WTC11 (cell line): ENCODE data around the gene HOXD10.

Source experiments
- AFF4 ChIP-seq: sonication (generic); formaldehyde crosslinking; IDR thresholded peaks from 2 replicates; pipeline ENCODE4 v1.8.1; 2023; ENCODE audit warnings: mild to moderate bottlenecking, missing genetic modification reagents, borderline replicate concordance
- CTCF ChIP-seq: fragments of 200-600 bp; IDR thresholded peaks from 2 replicates; pipeline ENCODE4 v1.8.0; 2022; ENCODE audit warnings: antibody characterized with exemption
- ESRRA ChIP-seq: sonication (generic); formaldehyde crosslinking; IDR thresholded peaks from 2 replicates; pipeline ENCODE4 v1.8.1; 2022; ENCODE audit warnings: mild to moderate bottlenecking, missing genetic modification reagents, borderline replicate concordance
- ETV6 ChIP-seq: sonication (generic); formaldehyde crosslinking; IDR thresholded peaks from 2 replicates; pipeline ENCODE4 v1.8.1; 2022; ENCODE audit warnings: mild to moderate bottlenecking, missing genetic modification reagents
- FOXP1 ChIP-seq: sonication (generic); formaldehyde crosslinking; IDR thresholded peaks from 2 replicates; pipeline ENCODE4 v1.8.0; 2022; ENCODE audit warnings: missing genetic modification reagents, mild to moderate bottlenecking, moderate library complexity, borderline replicate concordance
- IRF2 ChIP-seq: sonication (generic); formaldehyde crosslinking; IDR thresholded peaks from 2 replicates; pipeline ENCODE4 v1.8.0; 2022; ENCODE audit warnings: low read depth, missing genetic modification reagents, borderline replicate concordance
- JUN ChIP-seq: sonication (generic); formaldehyde crosslinking; IDR thresholded peaks from 2 replicates; pipeline ENCODE4 v1.8.0; 2023; ENCODE audit warnings: mild to moderate bottlenecking, missing genetic modification reagents
- MAX ChIP-seq: sonication (generic); formaldehyde crosslinking; IDR thresholded peaks from 2 replicates; pipeline ENCODE4 v1.8.0; 2022; ENCODE audit warnings: mild to moderate bottlenecking, missing genetic modification reagents
- PRDM15 ChIP-seq: sonication (generic); formaldehyde crosslinking; IDR thresholded peaks from 2 replicates; pipeline ENCODE4 v1.8.0; 2022; ENCODE audit warnings: missing genetic modification reagents
- SMAD3 ChIP-seq: sonication (generic); formaldehyde crosslinking; IDR thresholded peaks from 2 replicates; pipeline ENCODE4 v1.8.0; 2022; ENCODE audit warnings: missing genetic modification reagents, mild to moderate bottlenecking, borderline replicate concordance
- TP53 ChIP-seq: sonication (generic); formaldehyde crosslinking; IDR thresholded peaks from 2 replicates; pipeline ENCODE4 v1.8.1; 2023; ENCODE audit warnings: mild to moderate bottlenecking, missing genetic modification reagents
- USF2 ChIP-seq: sonication (generic); formaldehyde crosslinking; IDR thresholded peaks from 2 replicates; pipeline ENCODE4 v1.8.1; 2023; ENCODE audit warnings: mild to moderate bottlenecking, missing genetic modification reagents, moderate library complexity

- TF ChIP-seq USF2 (CRISPR knock-in tag): no peak
- no peak for TF ChIP-seq AFF4 (CRISPR knock-in tag)
- TF ChIP-seq ETV6 (CRISPR knock-in tag): no peak
- no peak for TF ChIP-seq CTCF
- TF ChIP-seq MAX (CRISPR knock-in tag): no peak
- TF ChIP-seq PRDM15: no peak
- no peak for TF ChIP-seq FOXP1 (CRISPR knock-in tag)
- no peak for TF ChIP-seq JUN (CRISPR knock-in tag)
- no peak for TF ChIP-seq TP53 (CRISPR knock-in tag)
- TF ChIP-seq ESRRA (CRISPR knock-in tag): no peak
- no peak for TF ChIP-seq IRF2 (CRISPR knock-in tag)
- no peak for TF ChIP-seq SMAD3
Observed at GRCh38 chr2:176112375-176113302, 3.9 kb upstream of the HOXD10 start.
